Measurements from ENCODE around the gene ZDHHC14.
A peak's percentile ranks its signal among the peaks of the same experiment; 100 is the strongest.
"Not testable (repeated sequence)": the region's sequence is repeated elsewhere in the genome, so short reads cannot be mapped to it uniquely, and the experiment has no call there.

The ZDHHC14 gene

GRCh38 chr6:157457787-157458186 lies 76.8 kb downstream of the ZDHHC14 start:
- H3K27me3 Mint-ChIP-seq = no peaks in the 10 kb centered on the region
- peaks cover 3% of the 10 kb centered on the region for H3K9me3 Mint-ChIP-seq

GRCh38 chr6:157459327-157459726 lies 78.3 kb downstream of the ZDHHC14 start:
- H3K9me3 Mint-ChIP-seq = peaks cover 3% of the 10 kb centered on the region
- peaks cover 15% of the 10 kb centered on the region for H3K36me3 Mint-ChIP-seq
- peak overlapping the region; percentile 32 for H3K4me3 Mint-ChIP-seq
- no peak for ATAC-seq
- peak overlapping the region; percentile 85 for H3K27ac Mint-ChIP-seq
- no peaks in the 10 kb centered on the region for H3K27me3 Mint-ChIP-seq
- H3K4me1 Mint-ChIP-seq = peaks cover 42% of the 10 kb centered on the region

More at GRCh38 chr6:157457787-157458186, 76.8 kb downstream of the ZDHHC14 start:
- Mint-ChIP-seq H3K4me3 (no peak overlapping the region), H3K36me3 (peaks cover 20% of the 10 kb centered on the region), H3K4me1 (peaks cover 42% of the 10 kb centered on the region), H3K27ac (no peak overlapping the region)
- no peak for ATAC-seq

- no peaks in the 10 kb centered on the region for H3K27me3 Mint-ChIP-seq
- peak; percentile 24 for ATAC-seq
- peaks cover 3% of the 10 kb centered on the region for H3K9me3 Mint-ChIP-seq
- peak overlapping the region; percentile 86 for H3K27ac Mint-ChIP-seq
- H3K4me3 Mint-ChIP-seq = peak overlapping the region; percentile 53
- peaks cover 10% of the 10 kb centered on the region for H3K36me3 Mint-ChIP-seq
- peaks cover 42% of the 10 kb centered on the region for H3K4me1 Mint-ChIP-seq
Measured at GRCh38 chr6:157460182-157460999, 79.4 kb downstream of the ZDHHC14 start.

- H3K4me3 Mint-ChIP-seq = peak overlapping the region; percentile 53
- ATAC-seq = peak; percentile 86
- H3K27me3 Mint-ChIP-seq = no peaks in the 10 kb centered on the region
- peak overlapping the region; percentile 86 for H3K27ac Mint-ChIP-seq
- peaks cover under 1% of the 10 kb centered on the region for H3K9me3 Mint-ChIP-seq
- peaks cover 2% of the 10 kb centered on the region for H3K36me3 Mint-ChIP-seq
- peaks cover 38% of the 10 kb centered on the region for H3K4me1 Mint-ChIP-seq
Measured at GRCh38 chr6:157461000-157461915, 80.3 kb downstream of the ZDHHC14 start.

GRCh38 chr6:157462956-157463742 lies 82.2 kb downstream of the ZDHHC14 start:
- H3K27ac Mint-ChIP-seq = peak overlapping the region; percentile 99

GRCh38 chr6:157463743-157464135 lies 82.7 kb downstream of the ZDHHC14 start:
- not testable (repeated sequence) for ATAC-seq, H3K4me3 Mint-ChIP-seq, H3K27me3 Mint-ChIP-seq, H3K36me3 Mint-ChIP-seq, H3K9me3 Mint-ChIP-seq
- peaks cover 44% of the 10 kb centered on the region for H3K4me1 Mint-ChIP-seq
- peak overlapping the region; percentile 99 for H3K27ac Mint-ChIP-seq

More at GRCh38 chr6:157462956-157463742, 82.2 kb downstream of the ZDHHC14 start:
- Mint-ChIP-seq H3K36me3 (no peaks in the 10 kb centered on the region), H3K4me1 (peaks cover 38% of the 10 kb centered on the region), H3K9me3 (no peaks in the 10 kb centered on the region), H3K4me3 (no peak overlapping the region), H3K27me3 (no peaks in the 10 kb centered on the region)
- ATAC-seq = no peak

GRCh38 chr6:157464653-157465535 lies 83.9 kb downstream of the ZDHHC14 start:
- peak; percentile 77 for ATAC-seq
- Mint-ChIP-seq H3K9me3 (no peaks in the 10 kb centered on the region), H3K4me3 (peak overlapping the region; percentile 75), H3K36me3 (peaks cover 7% of the 10 kb centered on the region), H3K27ac (peak overlapping the region; percentile 99), H3K27me3 (no peaks in the 10 kb centered on the region), H3K4me1 (peaks cover 49% of the 10 kb centered on the region)

- Mint-ChIP-seq H3K4me3 (no peak overlapping the region), H3K36me3 (peaks cover 17% of the 10 kb centered on the region), H3K4me1 (peaks cover 47% of the 10 kb centered on the region), H3K27ac (no peak overlapping the region), H3K9me3 (peaks cover 2% of the 10 kb centered on the region), H3K27me3 (no peaks in the 10 kb centered on the region)
- ATAC-seq = no peak
Measured at GRCh38 chr6:157466342-157466648, 85.3 kb downstream of the ZDHHC14 start.

GRCh38 chr6:157467339-157467738 lies 86.3 kb downstream of the ZDHHC14 start:
- Mint-ChIP-seq H3K4me1 (peaks cover 46% of the 10 kb centered on the region), H3K27ac (peak overlapping the region; percentile 80)
- not testable (repeated sequence) for H3K4me3 Mint-ChIP-seq

GRCh38 chr6:157468054-157468453 lies 87.1 kb downstream of the ZDHHC14 start:
- Mint-ChIP-seq H3K36me3 (peaks cover 19% of the 10 kb centered on the region), H3K27me3 (no peaks in the 10 kb centered on the region), H3K27ac (peak overlapping the region; percentile 80), H3K9me3 (peaks cover 2% of the 10 kb centered on the region), H3K4me3 (no peak overlapping the region), H3K4me1 (peaks cover 47% of the 10 kb centered on the region)
- no peak for ATAC-seq

More at GRCh38 chr6:157467339-157467738, 86.3 kb downstream of the ZDHHC14 start:
- H3K27me3 Mint-ChIP-seq, ATAC-seq, H3K9me3 Mint-ChIP-seq: not testable (repeated sequence)
- H3K36me3 Mint-ChIP-seq = peaks cover 19% of the 10 kb centered on the region

GRCh38 chr6:157468574-157468973 lies 87.6 kb downstream of the ZDHHC14 start:
- ATAC-seq = no peak
- H3K36me3 Mint-ChIP-seq = peaks cover 19% of the 10 kb centered on the region
- no peaks in the 10 kb centered on the region for H3K27me3 Mint-ChIP-seq
- peaks cover 2% of the 10 kb centered on the region for H3K9me3 Mint-ChIP-seq
- no peak overlapping the region for H3K4me3 Mint-ChIP-seq
- peak overlapping the region; percentile 80 for H3K27ac Mint-ChIP-seq
- peaks cover 52% of the 10 kb centered on the region for H3K4me1 Mint-ChIP-seq

GRCh38 chr6:157469378-157469777 lies 88.4 kb downstream of the ZDHHC14 start:
- Mint-ChIP-seq H3K4me1 (peaks cover 54% of the 10 kb centered on the region), H3K9me3 (peaks cover 2% of the 10 kb centered on the region), H3K27me3 (no peaks in the 10 kb centered on the region), H3K36me3 (peaks cover 19% of the 10 kb centered on the region), H3K4me3 (no peak overlapping the region), H3K27ac (peak overlapping the region; percentile 80)
- ATAC-seq = no peak

- Mint-ChIP-seq H3K9me3 (peaks cover 2% of the 10 kb centered on the region), H3K27me3 (no peaks in the 10 kb centered on the region), H3K4me3 (no peak overlapping the region), H3K36me3 (peaks cover 31% of the 10 kb centered on the region), H3K27ac (peak overlapping the region; percentile 80), H3K4me1 (peaks cover 55% of the 10 kb centered on the region)
- ATAC-seq = no peak
Measured at GRCh38 chr6:157471077-157471686, 90.2 kb downstream of the ZDHHC14 start.

All from stimulated activated memory B cell treated with anti-CD40 and anti-IgM and Interleukin-4, amounts not matched to agents 10 μg/mL and 1 μg/mL and 100 μg/mL, for 72 hours (primary cell).